Right renal cortex interstitium (tissue), 3 donors: Measurements from ENCODE around the gene COL6A1. TPM values are rescaled to one million over a fixed set of nuclear protein-coding genes. Genes with fewer than 3 reads are reported as not detected.

Source experiments
- DNase-seq, 3 donors: peaks; one replicate each; pipeline ENCODE4 v3.0.0-alpha.2; 2013; ENCODE audit warnings: low read depth in 3 of 3, low spot score in 2 of 3
- polyA plus RNA-seq, 3 donors: library from polyadenylated mRNA; unstranded; fragments of 120-200 nt; gene quantifications; one replicate each; pipeline ENCODE4 v1.2.1, GENCODE V29; 2013; ENCODE audit not compliant: insufficient read length in 3 of 3

The COL6A1 gene, protein sequence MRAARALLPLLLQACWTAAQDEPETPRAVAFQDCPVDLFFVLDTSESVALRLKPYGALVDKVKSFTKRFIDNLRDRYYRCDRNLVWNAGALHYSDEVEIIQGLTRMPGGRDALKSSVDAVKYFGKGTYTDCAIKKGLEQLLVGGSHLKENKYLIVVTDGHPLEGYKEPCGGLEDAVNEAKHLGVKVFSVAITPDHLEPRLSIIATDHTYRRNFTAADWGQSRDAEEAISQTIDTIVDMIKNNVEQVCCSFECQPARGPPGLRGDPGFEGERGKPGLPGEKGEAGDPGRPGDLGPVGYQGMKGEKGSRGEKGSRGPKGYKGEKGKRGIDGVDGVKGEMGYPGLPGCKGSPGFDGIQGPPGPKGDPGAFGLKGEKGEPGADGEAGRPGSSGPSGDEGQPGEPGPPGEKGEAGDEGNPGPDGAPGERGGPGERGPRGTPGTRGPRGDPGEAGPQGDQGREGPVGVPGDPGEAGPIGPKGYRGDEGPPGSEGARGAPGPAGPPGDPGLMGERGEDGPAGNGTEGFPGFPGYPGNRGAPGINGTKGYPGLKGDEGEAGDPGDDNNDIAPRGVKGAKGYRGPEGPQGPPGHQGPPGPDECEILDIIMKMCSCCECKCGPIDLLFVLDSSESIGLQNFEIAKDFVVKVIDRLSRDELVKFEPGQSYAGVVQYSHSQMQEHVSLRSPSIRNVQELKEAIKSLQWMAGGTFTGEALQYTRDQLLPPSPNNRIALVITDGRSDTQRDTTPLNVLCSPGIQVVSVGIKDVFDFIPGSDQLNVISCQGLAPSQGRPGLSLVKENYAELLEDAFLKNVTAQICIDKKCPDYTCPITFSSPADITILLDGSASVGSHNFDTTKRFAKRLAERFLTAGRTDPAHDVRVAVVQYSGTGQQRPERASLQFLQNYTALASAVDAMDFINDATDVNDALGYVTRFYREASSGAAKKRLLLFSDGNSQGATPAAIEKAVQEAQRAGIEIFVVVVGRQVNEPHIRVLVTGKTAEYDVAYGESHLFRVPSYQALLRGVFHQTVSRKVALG
- 100 to 1,000 TPM; 201 to 207 (median 205) TPM for polyA plus RNA-seq

DNA sequence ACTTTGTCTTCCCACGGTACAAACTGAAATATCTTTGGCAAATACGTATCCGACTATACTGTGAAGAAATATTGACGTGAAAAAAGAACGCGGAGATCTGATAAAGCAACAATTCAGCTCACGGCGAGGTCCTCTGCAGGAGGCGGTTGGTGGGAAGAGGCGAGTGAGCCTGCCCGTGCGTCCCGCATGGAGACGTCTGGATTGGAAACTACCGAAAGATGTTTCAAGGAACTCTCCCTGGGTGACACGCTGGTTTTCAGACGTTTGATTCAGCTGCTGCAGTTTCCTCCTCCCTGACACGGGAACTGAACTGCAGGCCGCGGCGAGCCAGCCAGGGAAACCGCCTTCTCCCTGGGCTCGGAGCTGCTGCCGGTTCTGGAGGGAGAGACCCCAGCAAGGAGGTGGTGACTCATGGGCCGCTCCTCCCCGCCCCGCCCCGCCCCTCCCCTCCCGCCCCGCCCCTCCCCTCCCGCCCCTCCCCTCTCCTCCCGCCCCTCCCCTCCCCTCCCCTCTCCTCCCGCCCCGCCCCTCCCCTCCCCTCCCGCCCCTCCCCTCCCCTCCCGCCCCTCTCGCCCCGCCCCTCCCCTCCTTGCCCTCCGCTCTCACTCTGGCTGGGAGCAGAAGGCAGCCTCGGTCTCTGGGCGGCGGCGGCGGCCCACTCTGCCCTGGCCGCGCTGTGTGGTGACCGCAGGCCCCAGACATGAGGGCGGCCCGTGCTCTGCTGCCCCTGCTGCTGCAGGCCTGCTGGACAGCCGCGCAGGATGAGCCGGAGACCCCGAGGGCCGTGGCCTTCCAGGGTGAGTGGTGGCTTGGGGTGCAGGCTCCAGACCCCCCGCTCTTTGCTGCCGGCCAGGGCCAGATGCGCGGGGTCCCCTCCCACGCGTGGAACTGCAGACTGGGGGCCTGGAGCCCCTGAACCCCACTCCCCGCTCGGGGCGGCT is at the start of gene COL6A1:
Gene COL6A1, plus strand, starts transcription at position 620 of the 941 bp plus-strand sequence. Its CDS starts 81 bp downstream, at position 701.
- DNase-seq = no peak

DNA sequence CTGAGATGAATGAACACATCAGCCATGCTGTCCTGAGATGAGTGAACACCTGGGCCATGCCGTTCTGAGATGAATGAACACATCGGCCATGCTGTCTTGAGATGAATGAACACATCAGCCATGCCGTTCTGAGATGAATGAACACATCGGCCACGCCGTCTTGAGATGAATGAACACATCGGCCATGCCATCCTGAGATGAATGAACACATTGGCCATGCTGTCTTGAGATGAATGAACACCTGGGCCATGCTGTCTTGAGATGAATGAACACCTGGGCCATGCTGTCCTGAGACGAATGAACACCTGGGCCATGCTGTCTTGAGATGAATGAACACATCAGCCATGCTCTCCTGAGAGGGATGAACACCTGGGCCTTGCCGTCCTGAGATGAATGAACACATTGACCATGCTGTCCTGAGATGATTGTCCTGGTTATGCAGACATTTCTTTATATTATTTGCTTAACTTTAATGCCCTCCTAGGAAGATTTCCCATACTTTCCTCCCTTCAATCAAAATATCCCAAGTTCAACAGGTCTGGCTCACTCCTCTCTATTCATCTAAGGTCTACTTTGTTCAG is 48.6 kb upstream of the COL6A1 start:
- no peak for DNase-seq

DNA sequence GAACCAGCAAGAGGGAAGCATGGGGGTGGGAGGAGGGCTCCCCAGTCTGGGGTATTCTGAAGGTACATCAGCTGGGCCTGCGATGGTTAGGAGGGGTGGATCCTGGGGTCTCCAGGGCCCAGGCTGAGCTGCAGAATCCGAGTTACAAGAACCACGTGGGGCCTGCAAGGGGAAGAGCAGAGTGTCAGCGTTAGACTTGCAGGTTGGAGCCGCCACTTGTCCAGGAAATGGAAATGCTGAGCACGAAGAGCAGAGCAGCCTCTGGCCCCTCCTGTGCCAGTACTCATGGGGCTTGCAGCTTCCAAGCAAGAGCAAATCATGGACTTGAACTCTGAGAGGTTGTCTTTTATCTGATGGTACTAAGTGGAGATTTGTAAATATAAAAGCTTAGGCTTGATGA is 47.5 kb upstream of the COL6A1 start:
- no peak for DNase-seq

DNA sequence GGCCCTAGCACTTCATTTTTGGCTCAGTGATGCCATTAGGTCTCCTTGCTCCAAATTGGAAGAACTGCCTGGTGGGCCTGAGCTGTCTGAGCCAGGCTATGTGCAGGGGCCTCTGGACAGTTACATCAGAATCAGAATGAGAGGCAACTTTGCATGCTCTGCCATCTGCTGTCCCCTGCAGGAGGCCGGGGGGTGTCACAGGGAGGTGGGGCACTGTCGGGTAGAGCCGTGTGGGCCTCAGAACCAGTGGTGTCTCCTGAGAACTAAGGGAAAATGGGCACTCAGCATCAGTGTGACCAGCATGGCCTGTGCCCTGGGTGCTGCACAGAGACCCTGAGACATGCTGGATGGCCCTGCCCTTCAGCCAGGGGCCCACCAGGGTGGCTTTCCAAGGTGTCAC is 47.0 kb upstream of the COL6A1 start:
- no peak for DNase-seq

DNA sequence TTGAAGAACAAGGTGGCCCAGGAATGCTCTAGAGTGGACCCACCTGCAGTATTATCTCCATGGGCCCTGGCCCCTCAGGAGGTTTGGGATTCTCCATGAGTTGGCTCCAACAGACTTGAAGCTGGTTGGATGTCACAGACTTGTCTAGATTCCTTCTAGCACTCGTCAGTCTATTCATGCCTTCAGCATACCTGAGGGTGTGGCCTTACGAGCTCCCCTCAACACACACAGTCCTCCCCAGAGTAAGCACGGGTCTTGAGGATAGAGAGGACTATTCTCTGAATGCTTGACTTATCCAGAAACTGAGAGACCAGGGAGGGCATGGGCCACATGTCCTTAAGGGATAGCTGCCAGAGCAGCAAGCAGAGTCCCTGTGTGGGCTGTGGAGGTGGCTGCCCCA is 45.9 kb upstream of the COL6A1 start:
- no peak for DNase-seq

DNA sequence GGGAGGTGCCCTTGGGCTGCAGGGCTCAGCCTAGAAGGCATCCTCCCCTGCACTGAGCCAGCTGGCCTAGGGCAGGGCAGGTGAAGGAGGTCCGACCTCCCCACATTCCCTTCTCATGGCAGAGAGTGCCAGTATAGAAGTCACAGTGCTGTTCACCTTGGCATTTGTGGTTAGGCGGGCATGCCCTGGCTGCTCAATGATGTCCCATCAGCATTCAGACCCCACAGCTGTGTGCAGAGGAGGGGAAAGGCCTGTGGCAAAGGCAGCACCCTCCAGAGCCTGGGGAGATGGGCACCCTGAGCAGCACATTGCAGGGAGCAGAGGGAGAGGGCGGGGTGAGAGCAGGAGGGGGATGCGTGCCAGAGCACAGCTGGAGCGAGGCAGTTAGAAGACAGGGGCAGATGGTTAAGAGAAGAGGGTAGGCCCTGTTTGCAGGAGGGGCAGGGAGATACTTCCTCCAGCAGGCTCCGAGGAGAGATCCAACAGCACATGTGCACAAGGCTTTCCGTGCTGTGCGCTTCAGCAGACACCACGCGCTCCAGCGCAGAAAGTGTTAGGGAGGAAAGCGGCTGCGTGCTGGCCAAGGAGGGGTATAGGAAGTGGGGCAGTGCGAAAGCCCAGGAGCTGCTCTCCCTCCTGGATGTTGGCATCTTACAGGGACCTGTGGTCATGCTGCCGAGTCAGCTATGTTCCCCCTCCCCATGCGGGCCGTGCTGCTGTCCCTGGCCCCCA is 43.7 kb upstream of the COL6A1 start:
- no peak for DNase-seq

DNA sequence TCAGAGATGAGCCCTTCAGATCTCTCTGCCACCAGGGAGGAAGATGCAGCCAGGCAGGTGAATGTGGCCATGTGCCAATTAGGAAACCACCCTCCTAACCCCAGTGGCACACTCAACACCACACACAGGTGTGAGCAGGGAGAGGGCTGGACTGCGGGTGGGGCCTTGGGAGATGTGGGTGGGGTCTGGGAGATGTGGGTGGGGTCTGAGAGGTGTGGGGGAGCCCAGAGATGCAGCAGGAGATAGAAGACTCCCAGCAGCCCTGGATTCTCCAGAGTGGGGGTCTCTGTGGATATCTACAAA is 43.2 kb upstream of the COL6A1 start:
- DNase-seq = no peak

DNA sequence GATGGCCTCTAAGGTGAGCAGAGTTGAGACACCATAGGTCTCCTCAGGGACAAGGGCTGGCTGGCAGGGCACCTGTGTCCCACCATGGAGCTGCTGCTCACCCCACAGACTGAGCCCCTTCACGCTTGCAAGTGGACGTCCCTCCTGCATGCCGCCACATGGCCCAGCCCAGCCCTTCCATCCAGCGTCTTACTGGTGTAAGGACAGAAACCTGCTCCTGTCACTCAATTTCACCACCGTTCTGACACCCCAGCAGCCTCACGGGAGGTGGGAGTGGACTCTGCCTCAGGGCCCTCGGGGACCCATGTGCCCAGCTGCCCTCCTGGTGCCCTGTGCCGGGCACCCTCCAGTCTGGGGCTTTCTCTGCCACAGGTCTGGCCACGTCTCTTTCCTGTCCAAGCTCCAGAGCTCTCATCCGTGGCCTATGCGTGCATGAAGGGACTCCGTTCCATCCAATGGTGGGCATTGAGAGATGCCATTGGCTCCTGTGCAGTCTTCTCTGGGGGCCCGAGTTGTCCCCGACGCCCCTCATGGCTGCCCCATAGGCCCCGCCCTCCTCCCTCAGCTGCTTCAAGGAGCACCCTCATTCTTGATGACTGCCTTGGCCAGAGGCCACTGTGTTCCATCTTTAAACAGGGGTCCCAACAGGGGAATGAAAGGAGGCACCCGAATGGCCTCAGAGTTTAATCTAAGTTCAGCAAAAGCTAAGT is 42.6 kb upstream of the COL6A1 start:
- no peak for DNase-seq

DNA sequence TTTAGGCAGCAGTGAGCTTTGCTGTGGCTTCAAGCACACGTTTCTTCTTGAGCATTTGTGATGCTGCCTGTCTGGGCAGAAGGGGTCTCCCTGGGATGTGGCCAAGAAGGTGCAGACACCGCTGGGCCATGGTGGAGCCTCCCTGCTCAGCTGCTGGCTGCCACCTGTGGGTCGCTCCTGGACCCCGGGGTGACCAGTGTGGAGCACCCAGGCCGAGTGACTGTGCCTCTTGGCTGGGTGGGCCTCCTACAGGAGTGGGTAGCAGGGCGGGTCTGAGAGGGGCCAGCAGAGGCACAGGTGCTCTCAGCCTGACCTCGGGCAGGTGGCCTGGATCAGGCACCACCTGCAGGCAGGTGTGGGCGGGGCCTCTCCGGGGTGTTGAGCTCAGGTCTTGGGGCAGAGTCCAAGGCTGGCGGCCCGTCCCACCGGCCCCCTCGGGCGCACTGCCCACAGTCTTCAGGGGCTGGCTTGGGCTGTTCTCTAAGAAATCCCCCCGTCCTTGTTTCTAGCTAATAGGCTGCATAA is 42.0 kb upstream of the COL6A1 start:
- no peak for DNase-seq

DNA sequence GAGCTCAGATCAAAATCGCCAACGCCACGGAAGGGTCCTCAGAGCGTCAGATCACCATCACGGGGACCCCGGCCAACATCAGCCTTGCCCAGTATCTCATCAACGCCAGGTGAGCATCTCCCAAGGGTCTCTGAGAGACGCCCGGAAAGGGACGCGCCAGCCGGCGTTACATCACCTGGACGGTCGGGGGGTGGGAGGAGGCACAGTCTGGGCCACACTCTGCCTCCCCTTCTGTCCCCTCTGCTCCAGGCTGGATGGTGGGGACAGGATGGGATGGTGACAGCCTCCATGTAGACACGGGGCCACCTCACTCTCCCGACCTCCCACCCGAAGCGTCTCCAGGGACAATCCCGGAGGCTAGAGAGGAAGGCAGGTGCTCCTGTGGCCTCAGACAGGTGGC is 41.5 kb upstream of the COL6A1 start:
- DNase-seq = no peak

DNA sequence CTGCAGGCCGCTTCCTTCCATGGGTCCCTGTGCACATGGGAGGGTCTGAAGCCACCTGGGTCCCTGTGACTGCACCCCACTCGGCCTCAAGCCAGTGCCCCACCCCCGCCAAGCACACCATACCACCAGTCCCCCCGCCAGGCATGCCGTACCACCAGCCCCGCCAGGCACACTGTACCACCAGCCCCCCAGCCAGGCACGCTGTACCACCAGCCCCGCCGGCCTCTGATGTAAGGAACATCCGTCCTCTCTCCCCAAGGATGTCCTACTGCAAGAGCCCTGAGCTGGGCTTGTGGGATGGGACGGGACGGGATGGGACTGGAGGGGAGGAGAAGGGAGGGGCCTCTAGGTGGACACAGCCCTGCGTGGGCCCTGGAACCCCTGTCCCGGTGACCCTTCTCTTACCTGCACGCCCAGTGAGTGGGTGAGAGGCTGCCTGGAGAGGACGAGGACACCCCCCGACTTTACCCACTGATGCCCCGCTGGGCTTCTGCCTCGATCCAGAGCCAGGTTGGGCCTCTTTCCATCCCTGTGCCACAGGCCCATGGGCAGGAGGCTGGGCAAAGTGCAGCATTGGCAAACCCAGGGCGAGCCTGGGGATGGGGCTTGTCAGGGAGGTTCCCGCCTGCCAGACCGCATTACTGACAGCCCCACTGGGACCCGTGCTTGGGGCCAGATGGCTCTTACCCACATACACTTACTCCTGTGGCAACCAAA is 40.8 kb upstream of the COL6A1 start:
- no peak for DNase-seq

DNA sequence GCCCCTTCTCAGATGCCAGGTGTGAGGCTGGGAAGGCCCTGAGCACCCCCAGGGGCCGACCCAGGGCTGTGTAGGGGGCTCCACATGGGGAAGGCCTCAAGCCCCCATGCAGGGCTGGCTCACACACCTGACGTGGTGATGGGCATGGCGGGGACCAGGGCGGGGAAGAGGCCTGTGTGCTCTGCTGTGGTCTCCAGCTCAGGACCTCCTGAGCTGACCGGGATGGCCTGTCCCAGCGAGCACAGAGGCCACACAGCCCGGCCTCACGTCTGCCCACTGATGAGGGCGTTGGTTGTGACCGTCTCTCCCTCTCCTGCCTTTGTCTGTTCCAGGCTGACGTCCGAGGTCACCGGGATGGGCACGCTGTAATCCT is 40.2 kb upstream of the COL6A1 start:
- no peak for DNase-seq

DNA sequence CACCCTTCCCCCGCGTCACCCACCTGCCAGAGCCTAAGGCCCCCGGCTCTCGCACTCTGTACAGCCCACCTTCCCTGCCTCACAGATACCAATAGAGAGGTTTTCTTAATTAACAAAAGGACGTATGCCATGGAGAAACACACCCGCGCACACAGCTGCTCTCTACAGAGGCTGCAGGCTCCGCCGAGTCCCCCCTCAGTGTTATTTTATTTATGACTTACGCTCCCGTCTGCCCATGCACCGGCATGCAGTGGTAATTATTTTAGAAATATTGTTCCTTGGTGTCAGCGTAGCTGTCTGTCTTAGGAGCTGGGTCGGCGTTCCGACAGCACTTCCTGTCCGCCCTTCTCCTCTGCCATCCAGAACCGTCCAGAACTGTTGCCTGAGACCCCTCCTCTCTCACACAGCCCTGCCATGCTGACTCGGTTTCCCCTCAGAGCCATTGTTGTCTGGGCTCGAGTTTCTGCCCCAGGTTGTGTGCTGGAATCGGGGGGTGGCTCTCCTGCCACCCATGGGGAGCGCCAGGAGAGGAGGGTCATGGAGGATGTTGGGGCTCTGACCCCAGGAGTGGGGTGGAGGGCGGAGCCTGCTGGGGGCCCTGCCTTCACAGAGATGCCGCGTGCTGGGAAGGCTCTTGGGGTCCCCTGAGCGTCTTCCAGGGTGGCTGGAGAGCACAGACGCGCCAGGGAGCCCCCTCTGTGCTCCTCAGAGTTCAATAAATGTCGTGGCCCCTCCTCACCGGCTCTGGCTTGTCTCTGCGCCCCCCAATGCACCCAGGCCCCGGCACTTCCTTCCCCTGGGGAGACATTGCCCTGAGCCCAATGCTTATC is 39.6 kb upstream of the COL6A1 start:
- no peak for DNase-seq

DNA sequence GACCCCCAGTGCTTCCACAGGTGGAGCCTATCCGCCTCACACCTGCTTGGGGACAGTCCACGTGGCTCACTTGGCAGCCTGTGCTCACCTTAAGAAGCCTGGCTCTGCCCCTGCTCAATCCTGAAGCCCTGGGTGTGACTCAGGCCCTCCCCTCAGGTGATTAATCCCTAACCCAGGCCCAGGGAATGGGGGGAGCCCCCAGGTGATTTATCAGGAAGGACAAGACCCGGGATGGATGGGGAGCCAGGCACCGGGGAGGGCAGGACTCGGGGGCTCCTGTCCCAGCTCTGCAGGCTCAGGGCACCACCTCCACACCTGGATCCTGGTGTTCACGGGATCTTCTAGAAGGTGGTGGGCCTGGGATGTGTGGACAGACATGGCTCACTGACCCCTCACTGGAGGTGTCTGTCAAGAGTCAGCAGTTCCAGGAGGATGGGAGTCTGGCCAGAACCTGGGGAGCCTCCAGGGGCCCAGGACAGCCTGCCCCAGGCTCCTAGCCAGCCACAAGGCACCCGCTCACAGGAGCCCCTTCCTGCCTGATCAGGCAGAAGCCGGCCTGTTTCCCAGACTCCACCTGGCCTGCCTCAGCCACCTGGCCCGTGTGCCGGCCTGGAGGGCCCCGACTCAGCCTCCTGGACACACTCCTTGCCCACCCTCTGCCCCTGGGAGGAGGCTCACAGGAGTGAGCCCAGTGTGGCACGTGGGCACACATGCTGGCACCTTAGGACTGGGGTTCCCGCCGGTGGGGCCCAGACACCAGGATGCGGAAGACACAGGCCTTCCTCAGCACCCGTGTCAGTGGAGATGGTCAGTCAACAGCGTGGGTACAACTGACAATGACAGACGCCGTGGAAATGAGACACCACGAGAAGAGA is 38.6 kb upstream of the COL6A1 start:
- DNase-seq = no peak

DNA sequence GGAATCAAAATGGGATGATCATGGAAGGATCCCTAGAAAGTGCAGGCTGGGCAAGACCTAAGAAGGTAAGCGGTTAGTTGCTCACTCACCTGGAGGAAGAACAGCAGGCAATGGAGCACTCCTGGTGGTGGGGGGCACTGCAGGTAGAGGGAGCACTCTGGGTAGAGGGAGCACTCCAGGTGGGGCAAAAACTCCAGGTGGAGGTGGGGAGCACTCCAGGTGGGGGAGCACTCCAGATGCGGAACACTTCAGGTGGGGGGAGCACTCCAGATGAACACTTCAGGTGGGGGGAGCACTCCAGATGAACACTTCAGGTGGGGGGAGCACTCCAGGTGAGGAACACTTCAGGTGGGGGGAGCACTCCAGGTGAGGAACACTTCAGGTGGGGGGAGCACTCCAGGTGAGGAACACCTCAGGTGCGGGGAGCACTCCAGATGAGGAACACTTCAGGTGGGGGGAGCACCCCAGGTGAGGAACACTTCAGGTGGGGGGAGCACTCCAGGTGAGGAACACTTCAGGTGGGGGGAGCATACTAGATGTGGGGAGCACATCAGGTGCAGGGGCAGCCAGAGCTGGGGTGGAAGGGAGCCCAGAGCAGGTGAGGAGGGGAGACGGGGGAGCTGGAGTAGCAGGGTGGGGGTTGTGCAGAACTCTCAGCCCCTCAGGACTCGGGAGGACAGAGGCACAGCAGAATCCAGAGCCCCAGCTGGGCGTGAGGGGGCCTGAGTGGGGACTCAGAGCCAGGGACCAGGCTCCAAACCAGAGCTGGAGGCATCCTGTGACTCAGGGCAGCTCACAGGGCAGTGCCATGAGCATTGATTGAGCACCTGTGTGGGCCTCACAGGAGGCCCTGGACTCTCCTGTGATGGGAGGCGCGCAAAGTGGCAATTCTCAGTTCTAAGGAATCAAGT is 37.7 kb upstream of the COL6A1 start:
- no peak for DNase-seq
